Muscle of back (tissue), 11 donors: Measurements from ENCODE around the gene PRRC2B. TPM values are rescaled to one million over a fixed set of nuclear protein-coding genes. Genes with fewer than 3 reads are reported as not detected.
"Not testable (repeated sequence)": the region's sequence is repeated elsewhere in the genome, so short reads cannot be mapped to it uniquely, and the experiment has no call there.

ENCODE experiments used
- DNase-seq, 3 donors: peaks; one replicate each; pipeline versions ENCODE4 v3.0.0 to v3.0.0-alpha.2; 2013
- polyA plus RNA-seq, 10 donors: library from polyadenylated mRNA; unstranded; fragments of 120-200 nt; gene quantifications; one replicate each; pipeline ENCODE4 v1.2.1, GENCODE V29; 2013; ENCODE audit not compliant: insufficient read length in 10 of 10

Gene PRRC2B
- polyA plus RNA-seq, 10 donors = 124 to 177 (median 145) TPM

DNA sequence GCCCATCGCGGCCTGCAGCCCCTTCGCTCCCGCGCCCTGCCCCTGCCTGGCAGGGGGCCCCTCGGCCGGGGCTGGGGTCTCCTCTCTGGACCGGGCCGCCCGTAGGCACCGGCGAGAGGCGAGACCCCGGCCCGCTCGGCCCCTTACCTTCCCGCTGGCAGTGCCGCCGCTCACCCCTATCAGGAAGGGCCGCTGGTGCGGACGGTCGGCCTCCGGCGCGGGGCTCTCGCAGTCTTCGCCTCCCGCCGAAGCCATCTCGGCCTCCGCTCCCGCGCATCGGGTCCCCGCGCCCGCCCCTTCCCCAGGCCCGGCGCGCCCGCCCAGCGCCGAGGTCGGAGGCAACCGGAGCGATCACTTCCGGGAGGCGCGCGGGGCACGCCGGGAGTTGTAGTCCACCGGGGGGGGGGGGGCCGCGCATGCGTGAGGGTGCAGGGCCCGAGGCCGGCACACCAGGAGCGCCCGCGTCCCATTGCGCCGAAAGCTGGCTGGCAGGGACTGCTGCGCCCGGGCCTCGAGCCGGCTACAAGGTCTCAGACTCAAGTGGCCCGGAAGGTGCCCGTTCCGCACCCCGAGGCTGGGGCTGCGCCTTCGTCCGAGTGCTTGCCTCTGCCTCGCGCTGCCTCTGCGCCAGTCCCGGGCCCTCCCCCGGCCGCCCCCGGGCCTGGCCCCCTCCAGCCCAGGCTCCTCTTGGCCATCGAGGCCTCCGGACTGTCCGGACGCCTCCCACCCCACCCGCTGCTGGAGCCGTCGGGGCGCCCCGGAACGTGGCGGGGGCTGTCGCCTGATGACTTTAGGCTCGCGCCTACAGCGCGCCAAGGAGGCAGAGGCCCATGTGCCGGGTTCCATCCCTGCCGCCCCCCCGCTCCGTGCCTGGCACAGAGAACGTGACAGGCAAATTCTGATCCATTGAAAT lies 137.3 kb downstream of the PRRC2B start, which contains the start of gene UCK1:
TSS of gene UCK1 (minus strand) at position 344 of the 913 bp plus-strand sequence. CDS start at position 255, 89 bp downstream.
- peak; percentile 74 to 95 (median 90) for DNase-seq

DNA sequence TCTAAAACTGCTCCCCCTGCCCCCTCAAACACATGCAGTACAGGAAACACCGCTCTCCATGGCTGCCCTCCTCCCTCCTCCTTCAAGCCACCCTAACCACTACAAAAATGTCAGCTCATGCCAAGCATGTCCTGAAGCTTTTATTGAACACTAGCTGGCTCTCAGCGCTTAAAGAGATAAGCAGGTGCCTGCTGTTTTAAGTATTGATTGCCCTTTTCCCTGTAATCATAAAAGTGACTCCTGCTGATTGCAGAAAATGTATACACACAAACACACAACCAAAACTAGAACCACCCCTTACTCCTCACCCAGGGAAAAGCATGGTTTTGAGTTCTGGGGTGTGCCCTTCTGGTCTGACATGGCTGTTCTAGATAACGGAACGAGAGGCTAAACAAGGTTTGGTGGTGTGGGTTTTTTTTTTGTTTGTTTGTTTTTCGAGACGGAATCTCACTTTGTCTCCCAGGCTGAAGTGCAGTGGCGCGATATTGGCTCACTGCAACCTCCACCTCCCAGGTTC lies 140.9 kb downstream of the PRRC2B start:
- no peak for DNase-seq

DNA sequence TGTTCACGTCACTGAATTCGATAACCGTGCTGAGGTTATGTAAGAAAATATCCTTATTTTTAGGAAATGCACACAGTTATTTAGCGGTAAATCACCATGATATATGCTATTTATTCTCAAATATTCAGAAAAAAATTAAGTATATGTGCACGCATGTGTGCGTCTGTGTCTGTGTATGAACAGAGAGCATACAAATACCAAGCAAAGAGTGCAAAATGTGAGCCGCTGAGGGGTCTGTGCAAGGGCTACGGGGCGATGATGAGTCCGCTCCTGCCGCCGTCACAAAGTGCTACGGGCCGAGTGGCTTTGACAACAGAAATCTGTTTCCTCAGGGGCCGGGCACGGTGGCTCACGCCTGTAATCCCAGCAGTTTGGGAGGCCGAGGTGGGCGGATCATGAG lies 144.1 kb downstream of the PRRC2B start:
- DNase-seq = no peak

DNA sequence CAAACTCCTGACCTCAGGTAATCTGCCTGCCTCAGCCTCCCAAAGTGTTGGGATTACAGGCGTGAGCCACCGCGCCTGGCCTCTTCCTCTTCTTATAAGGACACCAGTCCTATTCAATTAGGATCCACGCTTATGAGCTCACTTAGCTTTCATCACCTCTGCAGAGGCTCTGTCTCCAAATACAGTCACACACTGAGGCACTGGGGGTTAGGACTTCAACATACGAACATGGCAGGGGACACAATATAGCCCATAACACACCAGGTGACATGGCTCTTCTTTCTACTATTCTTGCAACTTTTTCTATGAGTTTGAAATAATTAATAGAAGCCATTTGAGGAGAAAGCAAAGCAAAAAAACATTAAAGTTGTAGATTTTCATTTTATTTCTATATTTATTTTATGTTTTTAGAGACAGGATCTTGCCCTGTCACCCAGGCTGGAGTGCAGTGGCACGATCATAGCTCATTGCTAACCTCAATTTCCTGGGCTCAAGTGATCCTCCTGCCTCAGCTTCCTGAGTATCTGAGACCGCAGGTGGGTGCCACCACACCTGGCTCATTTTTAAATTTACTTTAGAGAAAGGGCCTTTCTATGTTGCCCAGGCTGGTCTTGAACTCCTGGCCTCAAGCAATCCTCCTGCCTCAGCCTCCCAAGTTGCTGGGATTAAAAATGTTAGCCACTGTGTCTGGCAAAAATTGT lies 145.5 kb downstream of the PRRC2B start:
- no peak for DNase-seq

DNA sequence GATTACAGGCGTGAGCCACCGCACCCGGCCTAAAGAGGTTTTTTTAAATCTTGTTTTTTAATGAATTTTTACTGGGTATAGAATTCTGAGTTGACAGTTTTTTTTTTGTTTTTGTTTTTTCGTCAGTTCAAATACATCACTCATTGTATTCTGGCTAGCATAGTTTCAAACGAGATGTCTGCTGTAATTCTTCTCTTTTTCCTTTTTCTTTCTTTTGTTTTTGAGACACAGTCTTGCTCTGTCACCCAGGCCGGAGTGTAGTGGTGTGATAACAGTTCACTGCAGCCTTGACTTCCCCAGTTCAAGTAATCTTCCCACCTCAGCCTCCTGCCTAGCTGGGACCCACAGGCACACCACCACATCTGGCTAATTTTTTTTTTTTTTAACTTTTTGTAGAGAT lies 149.3 kb downstream of the PRRC2B start:
- no peak for DNase-seq

DNA sequence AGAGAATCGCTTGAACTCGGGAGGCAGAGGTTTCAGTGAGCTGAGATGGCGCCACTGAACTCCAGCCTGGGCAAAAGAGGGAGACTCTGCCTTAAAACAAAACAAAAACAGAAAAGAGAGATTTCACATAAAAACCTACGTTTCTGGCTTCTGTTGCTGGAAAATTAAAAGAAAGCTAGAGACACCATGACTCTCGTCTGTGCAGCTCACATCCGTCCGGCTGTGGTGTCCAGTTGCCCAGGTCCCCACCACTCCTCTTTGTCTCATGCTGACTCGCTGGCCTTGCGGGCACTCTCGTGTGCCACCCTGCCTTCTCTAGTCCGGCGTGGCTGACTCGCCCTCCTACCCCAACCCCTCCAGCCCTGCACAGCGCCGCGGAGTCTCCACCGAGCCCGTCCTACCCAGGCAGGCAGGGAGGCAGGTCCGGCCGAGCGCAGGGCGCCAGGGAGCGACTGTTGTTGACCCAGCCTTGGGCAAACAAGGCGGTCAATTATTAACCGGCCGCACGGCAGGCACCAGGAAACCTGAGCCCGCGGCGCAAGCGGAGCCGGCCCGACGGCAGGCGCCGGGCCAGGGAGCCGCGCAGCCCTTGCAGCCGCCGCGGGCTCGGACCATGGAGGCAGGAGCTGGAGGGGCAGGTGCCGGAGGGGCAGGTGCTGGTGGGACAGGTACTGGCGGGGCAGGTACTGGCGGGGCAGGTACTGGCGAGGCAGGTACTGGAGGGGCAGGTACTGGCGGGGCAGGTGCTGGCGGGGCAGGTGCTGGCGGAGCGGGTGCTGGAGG lies 151.3 kb downstream of the PRRC2B start, which contains the start of gene PRRT1B:
TSS of gene PRRT1B (plus strand) at position 521 of the 783 bp plus-strand sequence. CDS start at position 614, 93 bp downstream.
- DNase-seq = no peak

DNA sequence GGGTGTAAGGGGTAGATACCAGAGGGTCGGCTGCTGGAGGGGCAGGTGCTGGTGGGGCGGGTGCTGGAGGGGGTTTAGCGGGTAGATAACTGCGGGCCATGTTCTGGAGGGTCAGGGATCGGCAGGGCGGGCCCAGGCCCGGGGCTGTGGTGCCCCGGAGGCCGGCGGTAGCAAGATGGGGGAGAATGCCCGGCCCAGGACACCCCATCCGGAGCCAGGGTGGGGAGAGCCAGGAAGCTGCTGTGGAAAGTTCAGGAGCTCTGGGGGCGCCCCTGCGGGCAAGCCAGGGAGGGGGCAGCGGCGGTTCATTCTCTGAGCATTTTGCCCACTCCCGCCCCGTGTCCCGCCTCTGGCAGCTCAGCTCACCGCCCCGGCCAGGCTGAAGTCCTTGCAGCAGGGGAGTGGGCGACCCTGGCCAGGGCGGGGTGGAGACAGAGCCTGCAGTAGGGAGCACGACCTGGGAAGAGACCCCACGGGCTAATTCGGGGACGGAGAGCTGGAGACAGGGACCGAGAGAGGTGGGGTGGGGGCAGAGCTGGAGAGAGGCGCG lies 152.0 kb downstream of the PRRC2B start:
- no peak for DNase-seq

DNA sequence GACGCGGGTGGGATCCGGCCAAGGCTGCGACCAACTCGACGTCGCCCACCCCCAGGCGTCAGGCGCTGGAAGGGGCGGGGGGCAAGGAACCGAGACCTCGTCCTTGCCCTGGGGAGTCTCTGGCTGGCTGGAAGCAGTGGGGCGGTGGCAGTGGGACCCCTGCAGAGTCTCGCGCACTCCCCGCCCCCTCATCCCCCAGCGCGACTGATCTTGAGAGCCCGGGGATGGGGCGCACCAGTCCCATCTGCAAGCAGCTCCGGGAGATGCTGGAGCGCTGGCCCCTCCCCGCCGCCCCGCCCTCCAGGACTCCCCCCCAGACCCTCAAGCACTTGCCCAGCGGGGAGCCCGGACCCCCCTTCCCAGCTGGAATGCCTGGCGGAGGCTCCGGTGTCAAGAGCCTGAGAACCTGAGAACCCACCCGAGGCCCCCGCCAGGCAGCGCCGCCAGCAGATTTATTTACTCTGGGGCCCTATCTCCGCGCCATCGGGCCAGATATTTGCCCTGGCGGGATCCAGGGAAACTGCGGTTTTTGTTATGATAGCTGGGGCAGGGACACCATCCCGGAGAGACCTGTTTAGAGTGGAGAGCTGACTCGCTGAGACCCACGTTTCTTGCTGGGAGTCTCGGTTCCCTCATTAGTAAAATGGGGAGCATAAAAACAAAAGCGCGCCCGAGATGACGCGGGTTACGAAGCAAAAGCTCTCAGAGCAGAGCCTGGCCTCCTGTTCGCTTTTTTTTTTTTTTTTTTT lies 152.6 kb downstream of the PRRC2B start:
- DNase-seq = peak in 1 of 3 donors; percentile 42

DNA sequence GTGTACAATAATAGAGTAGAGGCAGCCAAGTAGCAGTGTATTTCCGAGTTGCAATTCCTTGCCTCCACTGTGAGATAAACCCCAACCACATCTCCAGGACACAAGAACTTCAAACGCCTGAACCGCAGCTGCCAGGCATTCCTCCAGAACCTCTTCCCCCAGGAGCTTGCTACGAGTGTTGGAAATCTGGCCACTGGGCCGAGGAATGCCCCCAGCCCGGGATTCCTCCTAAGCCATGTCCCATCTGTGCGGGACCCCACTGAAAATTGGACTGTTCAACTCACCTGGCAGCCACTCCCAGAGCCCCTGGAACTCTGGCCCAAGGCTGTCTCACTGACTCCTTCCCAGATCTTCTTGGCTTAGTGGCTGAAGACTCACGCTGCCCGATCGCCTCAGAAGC lies 155.3 kb downstream of the PRRC2B start:
- not testable (repeated sequence) for DNase-seq

Other genes with a start within 250 kb of the PRRC2B start
- 10 to 100 TPM; 25.0 to 42.0 (median 29.4) TPM for gene FAM78A, start 117.6 kb upstream of the PRRC2B start, polyA plus RNA-seq
- gene PLPP7, start 104.4 kb upstream of the PRRC2B start, polyA plus RNA-seq = 10 to 100 TPM; 20.0 to 33.9 (median 30.0) TPM
- 10 to 100 TPM; 16.5 to 29.7 (median 21.0) TPM for gene POMT1, start 108.8 kb downstream of the PRRC2B start, polyA plus RNA-seq
- gene UCK1, start 137.2 kb downstream of the PRRC2B start, polyA plus RNA-seq = 10 to 100 TPM; 19.4 to 27.5 (median 22.9) TPM
- under 1 TPM in 1 of 10 donors, not detected in 9; 0.11 TPM for gene PRRT1B, start 151.4 kb downstream of the PRRC2B start, polyA plus RNA-seq